Immature natural killer cell (primary cell): ENCODE results near the gene ZNF710. TPM values are rescaled to one million over a fixed set of nuclear protein-coding genes. Genes with fewer than 3 reads are reported as not detected.
A peak's percentile ranks its signal among the peaks of the same experiment; 100 is the strongest.

Experiments used
- DNase-seq, 3 donors: peaks; one replicate each; pipeline ENCODE4 v3.0.0; 2022; ENCODE audit warnings: mixed read lengths in 1 of 3
- H3K27ac Mint-ChIP-seq, 6 donors: one replicate each; pipeline ENCODE4 v1.8.0; 2020; ENCODE audit warnings: mixed read lengths in 6 of 6, mild to moderate bottlenecking in 5 of 6, inconsistent platforms in 4 of 6, moderate library complexity in 3 of 6
- H3K27me3 Mint-ChIP-seq, 3 donors: one replicate each; pipeline ENCODE4 v1.8.0; 2020 to 2021; ENCODE audit warnings: low read depth in 3 of 3, mild to moderate bottlenecking in 3 of 3, mixed read lengths in 3 of 3, moderate library complexity in 3 of 3, inconsistent platforms in 1 of 3
- H3K36me3 Mint-ChIP-seq, 3 donors: one replicate each; pipeline ENCODE4 v1.8.0; 2020; ENCODE audit warnings: mixed read lengths in 3 of 3, inconsistent platforms in 2 of 3, mild to moderate bottlenecking in 2 of 3
- H3K4me1 Mint-ChIP-seq, 2 donors: one replicate each; pipeline ENCODE4 v1.8.0; 2020; ENCODE audit warnings: inconsistent platforms in 2 of 2, mild to moderate bottlenecking in 2 of 2, mixed read lengths in 2 of 2, moderate library complexity in 1 of 2
- H3K4me3 Mint-ChIP-seq, 5 donors: one replicate each; pipeline ENCODE4 v1.8.0; 2020; ENCODE audit warnings: mild to moderate bottlenecking in 5 of 5, mixed read lengths in 5 of 5, inconsistent platforms in 3 of 5, moderate library complexity in 3 of 5
- H3K9me3 Mint-ChIP-seq, 6 donors: one replicate each; pipeline ENCODE4 v1.8.0; 2020; ENCODE audit warnings: mild to moderate bottlenecking in 6 of 6, mixed read lengths in 6 of 6, inconsistent platforms in 4 of 6, moderate library complexity in 3 of 6
- polyA plus RNA-seq, 3 donors: library from polyadenylated mRNA; unstranded; fragments of 300-500 nt; fragmentation: Illumina TruSeq; gene quantifications; one replicate each; pipeline ENCODE4 v1.2.3, GENCODE V29; 2021

Gene ZNF710
- polyA plus RNA-seq, 3 donors from 2014 or later, result 1.7 to 3.4 (median 2.3) TPM

- H3K36me3 Mint-ChIP-seq, result peaks cover 0 to 19% (median 0%) of the 10 kb centered on the region in 3 donors
- H3K4me3 Mint-ChIP-seq, result no peak overlapping the region
- no peaks in the 10 kb centered on the region for H3K9me3 Mint-ChIP-seq
These were observed 77.8 kb downstream of the ZNF710 start for GRCh38 chr15:90078965-90079364.

DNA sequence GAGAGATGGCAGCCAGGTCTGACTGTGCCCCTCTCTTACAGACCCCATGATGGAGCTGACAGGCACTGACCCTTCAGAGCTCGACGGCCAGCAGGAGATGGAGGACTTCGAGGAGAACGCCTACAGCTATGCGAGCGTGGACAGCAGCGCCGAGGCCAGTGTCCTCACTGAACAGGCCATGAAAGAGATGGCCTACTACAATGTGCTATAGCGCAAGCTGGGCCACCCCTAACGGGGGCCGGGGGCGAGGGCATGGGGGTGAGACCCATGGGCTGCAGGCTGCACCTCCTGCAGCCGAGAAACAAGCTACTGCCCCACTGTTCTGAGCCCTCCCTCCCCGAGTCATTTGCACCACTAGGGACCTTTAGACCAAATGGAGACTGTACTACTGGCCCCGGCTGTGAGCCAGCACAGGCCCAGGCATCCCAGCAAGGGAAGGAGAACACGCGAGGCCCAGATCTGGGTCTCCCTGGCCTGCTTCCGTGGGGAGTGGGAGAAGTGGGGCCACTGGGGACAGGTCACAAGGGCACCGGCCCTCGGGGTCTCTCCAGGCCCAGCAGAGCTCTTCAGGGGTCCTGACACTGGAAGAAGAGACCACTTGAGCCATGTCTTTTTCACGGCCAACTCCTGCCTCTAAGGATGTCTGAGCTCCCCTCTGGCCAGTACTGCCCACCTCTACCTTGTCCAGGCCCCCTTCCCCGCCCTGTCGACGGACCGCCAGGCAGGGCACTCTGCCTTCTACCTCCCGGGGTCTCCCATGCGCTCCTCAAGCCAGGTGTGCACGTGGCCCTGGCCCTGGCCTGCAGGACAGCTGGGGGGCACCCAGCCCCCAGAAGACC, 78.7 kb downstream of the ZNF710 start:
- Mint-ChIP-seq H3K9me3 (no peaks in the 10 kb centered on the region), H3K4me3 (no peak overlapping the region)

More at GRCh38 chr15:90078965-90079364, 77.8 kb downstream of the ZNF710 start:
- H3K27me3 Mint-ChIP-seq, result peaks cover 0 to 3% (median 0%) of the 10 kb centered on the region in 3 donors
- peak overlapping the region in 4 of 6 donors; percentile 43 to 76 (median 57) for H3K27ac Mint-ChIP-seq
- no peaks in the 10 kb centered on the region for H3K4me1 Mint-ChIP-seq
- DNase-seq, result no peak

GRCh38 chr15:90080458-90080755, 79.3 kb downstream of the ZNF710 start:
- no peak overlapping the region for H3K4me3 Mint-ChIP-seq
- DNase-seq, result no peak
- H3K36me3 Mint-ChIP-seq, result peaks cover 0 to 14% (median 0%) of the 10 kb centered on the region in 3 donors
- H3K9me3 Mint-ChIP-seq, result no peaks in the 10 kb centered on the region
- H3K27ac Mint-ChIP-seq, result peak overlapping the region in 2 of 6 donors; percentile 29 to 40
- peaks cover 0 to 3% (median 2%) of the 10 kb centered on the region in 3 donors for H3K27me3 Mint-ChIP-seq
- no peaks in the 10 kb centered on the region for H3K4me1 Mint-ChIP-seq

More for the DNA sequence above, 78.7 kb downstream of the ZNF710 start:
- Mint-ChIP-seq H3K27ac (peak overlapping the region in 2 of 6 donors; percentile 29 to 64), H3K4me1 (no peaks in the 10 kb centered on the region), H3K27me3 (peaks cover 0 to 3% (median 2%) of the 10 kb centered on the region in 3 donors), H3K36me3 (peaks cover 0 to 14% (median 0%) of the 10 kb centered on the region in 3 donors)
- DNase-seq, result no peak

- peak overlapping the region in 4 of 6 donors; percentile 28 to 53 (median 34) for H3K27ac Mint-ChIP-seq
- H3K9me3 Mint-ChIP-seq, result no peaks in the 10 kb centered on the region
- peaks cover 0 to 14% (median 3%) of the 10 kb centered on the region in 3 donors for H3K36me3 Mint-ChIP-seq
- no peak for DNase-seq
- peak overlapping the region in 1 of 5 donors; percentile 36 for H3K4me3 Mint-ChIP-seq
- H3K4me1 Mint-ChIP-seq, result no peaks in the 10 kb centered on the region
- H3K27me3 Mint-ChIP-seq, result peaks cover 0 to 2% (median 0%) of the 10 kb centered on the region in 3 donors
These were observed 79.8 kb downstream of the ZNF710 start for GRCh38 chr15:90080818-90081393.

DNA sequence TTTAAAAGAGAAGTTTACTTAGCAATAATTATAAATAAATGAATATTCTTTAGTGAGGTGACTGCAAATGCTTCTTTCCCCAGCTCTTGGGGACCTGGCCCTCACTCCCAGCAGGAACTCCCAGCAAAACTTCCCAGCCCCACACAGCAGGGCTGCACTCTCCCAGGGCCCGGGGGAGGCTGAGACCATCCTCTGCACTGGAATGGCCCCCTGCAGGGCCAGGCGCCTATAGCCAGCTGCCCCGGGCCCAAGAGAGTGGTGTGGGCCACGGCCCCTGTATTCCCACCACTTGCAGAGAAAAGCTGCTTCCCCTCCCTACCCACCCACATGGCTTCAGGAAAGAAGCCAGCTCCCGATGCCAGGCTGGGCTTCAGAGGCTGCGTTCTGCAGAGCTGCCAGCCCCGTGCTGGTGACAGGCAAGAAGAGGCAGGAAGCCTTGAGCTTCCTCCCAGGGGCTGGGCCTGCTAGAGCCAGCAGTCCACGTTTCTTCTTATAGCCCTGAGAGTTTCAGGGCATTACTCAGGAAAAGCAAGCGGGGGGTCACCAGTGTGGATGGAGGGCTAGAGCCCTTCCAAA, 81.1 kb downstream of the ZNF710 start:
- Mint-ChIP-seq H3K27me3 (peaks cover 0 to 2% (median 2%) of the 10 kb centered on the region in 3 donors), H3K36me3 (peaks cover 5 to 21% (median 11%) of the 10 kb centered on the region in 3 donors), H3K4me3 (no peak overlapping the region), H3K9me3 (no peaks in the 10 kb centered on the region), H3K4me1 (peaks cover 7 to 8% of the 10 kb centered on the region in 2 donors), H3K27ac (peak overlapping the region in 4 of 6 donors; percentile 55 to 83 (median 62))
- DNase-seq, result no peak

- Mint-ChIP-seq H3K4me3 (no peak overlapping the region), H3K27ac (peak overlapping the region in 2 of 6 donors; percentile 34 to 72), H3K36me3 (peaks cover 5 to 27% (median 11%) of the 10 kb centered on the region in 3 donors), H3K4me1 (peaks cover 8 to 11% of the 10 kb centered on the region in 2 donors), H3K9me3 (no peaks in the 10 kb centered on the region), H3K27me3 (peaks cover 0 to 2% (median 2%) of the 10 kb centered on the region in 3 donors)
- DNase-seq, result no peak
These were observed 82.3 kb downstream of the ZNF710 start for GRCh38 chr15:90083419-90083818.

GRCh38 chr15:90083954-90084607, 83.0 kb downstream of the ZNF710 start:
- Mint-ChIP-seq H3K36me3 (peaks cover 5 to 30% (median 11%) of the 10 kb centered on the region in 3 donors), H3K27me3 (peaks cover 0 to 2% (median 2%) of the 10 kb centered on the region in 3 donors), H3K4me3 (no peak overlapping the region), H3K4me1 (peaks cover 8 to 11% of the 10 kb centered on the region in 2 donors), H3K27ac (peak overlapping the region in 2 of 6 donors; percentile 34 to 72), H3K9me3 (no peaks in the 10 kb centered on the region)
- no peak for DNase-seq

- Mint-ChIP-seq H3K36me3 (peaks cover 5 to 34% (median 11%) of the 10 kb centered on the region in 3 donors), H3K27ac (peak overlapping the region in 2 of 6 donors; percentile 9 to 39), H3K4me1 (peaks cover 8 to 11% of the 10 kb centered on the region in 2 donors), H3K27me3 (peaks cover 0 to 2% (median 2%) of the 10 kb centered on the region in 3 donors), H3K4me3 (no peak overlapping the region), H3K9me3 (no peaks in the 10 kb centered on the region)
- no peak for DNase-seq
These were observed 83.8 kb downstream of the ZNF710 start for GRCh38 chr15:90084876-90085423.

DNA sequence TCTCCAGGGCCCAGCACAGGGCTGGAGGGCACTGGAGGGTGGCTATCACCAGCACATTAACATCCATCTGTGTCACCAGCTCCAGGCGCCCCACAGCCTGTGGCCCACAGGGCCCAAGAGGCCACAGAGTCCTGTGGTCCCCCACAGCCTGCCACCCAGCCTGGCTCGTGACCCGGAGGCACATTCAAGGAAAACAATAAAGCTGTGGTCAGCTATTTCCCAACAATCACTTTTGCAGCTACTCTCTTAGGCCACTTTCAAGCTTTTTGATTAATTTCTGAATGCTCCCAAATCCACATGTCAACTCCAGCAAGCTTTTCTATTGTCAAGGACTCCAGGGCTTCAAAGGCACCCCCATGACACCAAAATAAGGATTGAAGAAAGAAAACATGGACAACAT, 84.4 kb downstream of the ZNF710 start:
- peaks cover 0 to 2% (median 2%) of the 10 kb centered on the region in 3 donors for H3K27me3 Mint-ChIP-seq
- peak overlapping the region in 4 of 6 donors; percentile 39 to 62 (median 57) for H3K27ac Mint-ChIP-seq
- peaks cover 8 to 11% of the 10 kb centered on the region in 2 donors for H3K4me1 Mint-ChIP-seq
- peaks cover 5 to 34% (median 11%) of the 10 kb centered on the region in 3 donors for H3K36me3 Mint-ChIP-seq
- DNase-seq, result no peak
- H3K4me3 Mint-ChIP-seq, result no peak overlapping the region
- H3K9me3 Mint-ChIP-seq, result no peaks in the 10 kb centered on the region

DNA sequence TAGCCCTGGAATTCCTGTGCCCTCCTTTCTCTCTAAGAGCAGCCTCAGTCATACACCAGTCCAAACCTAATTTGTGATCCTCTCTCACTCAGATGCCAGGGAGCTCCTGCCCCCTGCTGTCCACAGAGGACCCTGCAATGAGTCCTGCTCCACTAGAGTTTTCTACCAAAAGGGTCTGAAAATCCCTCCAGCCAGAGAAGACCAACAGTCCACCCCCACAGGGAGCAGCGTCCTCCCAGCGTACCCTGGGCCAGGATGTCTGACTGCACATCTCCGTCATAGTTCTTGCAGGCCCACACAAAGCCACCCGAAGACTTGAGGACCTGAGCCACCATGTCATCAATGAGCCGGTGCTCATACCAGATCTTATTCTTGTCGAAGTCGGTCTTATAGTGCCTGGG, 85.7 kb downstream of the ZNF710 start:
- peak; percentile 32 to 47 (median 41) for DNase-seq
- Mint-ChIP-seq H3K4me1 (peaks cover 11 to 13% of the 10 kb centered on the region in 2 donors), H3K27ac (peak overlapping the region; percentile 35 to 69 (median 50)), H3K4me3 (no peak overlapping the region), H3K9me3 (no peaks in the 10 kb centered on the region), H3K27me3 (peaks cover 0 to 2% (median 2%) of the 10 kb centered on the region in 3 donors), H3K36me3 (peaks cover 5 to 40% (median 11%) of the 10 kb centered on the region in 3 donors)

DNA sequence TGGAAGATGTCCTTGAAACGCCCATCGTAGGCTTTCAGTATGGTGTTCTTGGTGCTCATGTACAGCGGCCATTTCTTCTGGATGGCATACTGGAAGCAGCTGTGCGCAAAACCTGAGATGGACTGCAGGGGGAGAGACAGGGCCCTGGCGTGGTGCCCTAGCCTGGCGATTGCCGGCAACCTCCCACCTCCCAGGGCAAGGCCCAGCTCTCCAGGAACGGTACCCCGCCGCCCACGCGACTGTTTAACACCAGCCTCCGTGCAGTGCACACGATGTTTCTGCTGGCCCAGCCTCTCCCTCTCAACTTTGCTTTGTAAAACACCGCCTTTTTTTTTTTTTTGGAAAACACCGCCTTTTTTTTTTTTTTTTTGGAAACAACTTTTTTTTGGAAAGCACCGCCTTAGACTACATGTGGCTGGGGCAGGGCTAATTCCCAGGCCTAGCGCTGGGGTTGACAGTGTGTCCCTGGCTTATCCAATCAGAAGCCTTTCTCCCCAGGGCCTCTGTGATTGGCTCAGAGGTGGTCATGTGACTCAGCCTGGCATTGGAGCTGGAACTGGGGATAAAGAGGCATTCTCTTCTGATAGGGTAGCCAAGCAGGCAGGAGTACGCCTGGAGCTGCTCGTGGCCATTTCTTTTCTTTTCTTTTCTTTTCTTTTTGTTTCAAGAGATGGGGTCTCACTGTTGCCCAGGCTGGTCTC, 86.5 kb downstream of the ZNF710 start:
- H3K36me3 Mint-ChIP-seq, result peaks cover 5 to 41% (median 11%) of the 10 kb centered on the region in 3 donors
- no peaks in the 10 kb centered on the region for H3K9me3 Mint-ChIP-seq
- H3K4me1 Mint-ChIP-seq, result peaks cover 11 to 14% of the 10 kb centered on the region in 2 donors
- H3K27ac Mint-ChIP-seq, result peak overlapping the region in 3 of 6 donors; percentile 11 to 57 (median 16)
- H3K27me3 Mint-ChIP-seq, result peaks cover 0 to 2% (median 2%) of the 10 kb centered on the region in 3 donors
- H3K4me3 Mint-ChIP-seq, result no peak overlapping the region
- DNase-seq, result no peak

- peaks cover 5 to 38% (median 11%) of the 10 kb centered on the region in 3 donors for H3K36me3 Mint-ChIP-seq
- H3K4me3 Mint-ChIP-seq, result no peak overlapping the region
- peak overlapping the region in 1 of 6 donors; percentile 17 for H3K27ac Mint-ChIP-seq
- DNase-seq, result no peak
- no peaks in the 10 kb centered on the region for H3K9me3 Mint-ChIP-seq
- peaks cover 33 to 37% of the 10 kb centered on the region in 2 donors for H3K4me1 Mint-ChIP-seq
- peaks cover 0 to 4% (median 0%) of the 10 kb centered on the region in 3 donors for H3K27me3 Mint-ChIP-seq
These were observed 89.2 kb downstream of the ZNF710 start for GRCh38 chr15:90090226-90090848.
